Neural progenitor cell (in vitro differentiated cells): ENCODE measurements around the gene GTF2IRD1. TPM values are rescaled to one million over a fixed set of nuclear protein-coding genes. Genes with fewer than 3 reads are reported as not detected.

ENCODE experiments used
- DNase-seq: peaks from one replicate; pipeline ENCODE4 v3.0.0-alpha.2; 2016; ENCODE audit warnings: low spot score
- H2AFZ ChIP-seq: fragments of 200-600 bp; sonication (generic); replicated peaks from 2 replicates; pipeline ENCODE4 v1.6.1; 2016; ENCODE audit warnings: antibody characterized with exemption
- H3F3A ChIP-seq: fragments of 200-600 bp; sonication (generic); 2 replicates; pipeline ENCODE4 v1.6.1; 2016; ENCODE audit warnings: antibody characterized with exemption, low read depth
- H3K27ac ChIP-seq: fragments of 200-600 bp; sonication (generic); 2 replicates; pipeline ENCODE4 v1.5.1; 2016; ENCODE audit warnings: mild to moderate bottlenecking
- H3K27me3 ChIP-seq: fragments of 200-600 bp; sonication (generic); 2 replicates; pipeline ENCODE4 v1.6.1; 2016; ENCODE audit warnings: mild to moderate bottlenecking, moderate library complexity
- H3K36me3 ChIP-seq: fragments of 200-600 bp; sonication (generic); 2 replicates; pipeline ENCODE4 v1.5.1; 2016
- H3K4me1 ChIP-seq: fragments of 200-600 bp; sonication (generic); 2 replicates; pipeline ENCODE4 v1.6.1; 2016; ENCODE audit warnings: mixed run types
- H3K4me2 ChIP-seq: fragments of 200-600 bp; sonication (generic); 2 replicates; pipeline ENCODE4 v1.6.1; 2016
- H3K4me3 ChIP-seq: fragments of 200-600 bp; sonication (generic); 2 replicates; pipeline ENCODE4 v1.5.1; 2016
- H3K79me2 ChIP-seq: fragments of 200-600 bp; sonication (generic); 2 replicates; pipeline ENCODE4 v1.6.1; 2016; ENCODE audit warnings: low read depth
- H3K9ac ChIP-seq: fragments of 200-600 bp; sonication (generic); 2 replicates; pipeline ENCODE4 v1.6.1; 2016
- H3K9me3 ChIP-seq: fragments of 200-600 bp; sonication (generic); 2 replicates; pipeline ENCODE4 v1.5.1; 2016; ENCODE audit warnings: low read depth
- H4K20me1 ChIP-seq: fragments of 200-600 bp; sonication (generic); 2 replicates; pipeline ENCODE4 v1.6.1; 2016; ENCODE audit warnings: low read depth
- H3K27ac Mint-ChIP-seq: 3 replicates; pipeline ENCODE4 v1.8.0; 2021; ENCODE audit warnings: mixed read lengths
- H3K27me3 Mint-ChIP-seq: 2 replicates; pipeline ENCODE4 v1.8.0; 2022; ENCODE audit warnings: low read depth, mild to moderate bottlenecking, inconsistent platforms, moderate library complexity, mixed read lengths; ENCODE audit not compliant: insufficient read depth
- H3K36me3 Mint-ChIP-seq: 3 replicates; pipeline ENCODE4 v1.8.0; 2021; ENCODE audit warnings: mixed read lengths
- H3K4me1 Mint-ChIP-seq: 3 replicates; pipeline ENCODE4 v1.8.0; 2021; ENCODE audit warnings: mixed read lengths
- H3K4me3 Mint-ChIP-seq: 3 replicates; pipeline ENCODE4 v1.8.0; 2021; ENCODE audit warnings: mild to moderate bottlenecking, moderate library complexity, mixed read lengths
- H3K9me3 Mint-ChIP-seq: 3 replicates; pipeline ENCODE4 v1.8.0; 2020; ENCODE audit warnings: mixed read lengths
- EZH2 ChIP-seq: fragments of 200-600 bp; sonication (generic); IDR thresholded peaks from 2 replicates; pipeline ENCODE4 v1.6.1; 2017; ENCODE audit warnings: antibody characterized with exemption, mild to moderate bottlenecking, moderate library complexity
- EZH2phosphoT487 ChIP-seq: fragments of 200-600 bp; sonication (generic); IDR thresholded peaks from 2 replicates; pipeline ENCODE4 v1.6.1; 2017; ENCODE audit warnings: antibody characterized with exemption
- total RNA-seq: library from RNA; depleted of rRNA; stranded (reverse); fragments of >200 nt; gene quantifications from 2 replicates; pipeline ENCODE4 v1.2.3, GENCODE V29; 2015; ENCODE audit warnings: low replicate concordance
- TF ChIP-seq, protein P1 (sequence below): fragments of 200-600 bp; sonication (generic); IDR thresholded peaks from 2 replicates; pipeline ENCODE4 v1.5.1; 2017; ENCODE audit warnings: antibody characterized with exemption, mild to moderate bottlenecking

GTF2IRD1 gene
- total RNA-seq, 1 donor from 2014 or later, result 25.6 TPM

DNA sequence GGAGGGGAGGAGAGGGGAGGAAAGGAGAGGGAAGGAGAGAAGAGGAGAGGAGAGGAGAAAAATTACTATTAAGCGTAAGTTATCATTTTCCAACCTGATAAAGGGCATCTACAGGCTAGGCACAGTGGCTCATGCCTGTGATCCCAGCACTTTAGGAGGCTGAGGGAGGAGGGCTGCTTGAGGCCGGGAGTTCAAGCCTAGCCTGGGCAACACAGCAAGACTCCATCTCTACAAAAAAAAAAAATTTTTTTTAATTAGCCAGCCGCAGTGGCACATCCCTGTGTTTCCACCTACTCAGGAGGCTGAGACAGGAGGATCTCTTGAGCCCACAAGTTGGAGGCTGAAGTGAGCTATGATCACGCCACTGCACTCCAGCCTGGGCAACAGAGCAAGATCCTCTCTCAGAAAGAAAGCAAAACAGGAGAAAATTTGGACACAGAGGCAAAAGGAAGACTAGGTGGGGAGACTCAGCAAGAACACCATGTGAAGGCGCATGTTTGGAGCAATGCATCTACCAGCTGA lies 168.6 kb downstream of the GTF2IRD1 start:
- no peak for TF ChIP-seq EZH2phosphoT487
- TF ChIP-seq, protein P1, sequence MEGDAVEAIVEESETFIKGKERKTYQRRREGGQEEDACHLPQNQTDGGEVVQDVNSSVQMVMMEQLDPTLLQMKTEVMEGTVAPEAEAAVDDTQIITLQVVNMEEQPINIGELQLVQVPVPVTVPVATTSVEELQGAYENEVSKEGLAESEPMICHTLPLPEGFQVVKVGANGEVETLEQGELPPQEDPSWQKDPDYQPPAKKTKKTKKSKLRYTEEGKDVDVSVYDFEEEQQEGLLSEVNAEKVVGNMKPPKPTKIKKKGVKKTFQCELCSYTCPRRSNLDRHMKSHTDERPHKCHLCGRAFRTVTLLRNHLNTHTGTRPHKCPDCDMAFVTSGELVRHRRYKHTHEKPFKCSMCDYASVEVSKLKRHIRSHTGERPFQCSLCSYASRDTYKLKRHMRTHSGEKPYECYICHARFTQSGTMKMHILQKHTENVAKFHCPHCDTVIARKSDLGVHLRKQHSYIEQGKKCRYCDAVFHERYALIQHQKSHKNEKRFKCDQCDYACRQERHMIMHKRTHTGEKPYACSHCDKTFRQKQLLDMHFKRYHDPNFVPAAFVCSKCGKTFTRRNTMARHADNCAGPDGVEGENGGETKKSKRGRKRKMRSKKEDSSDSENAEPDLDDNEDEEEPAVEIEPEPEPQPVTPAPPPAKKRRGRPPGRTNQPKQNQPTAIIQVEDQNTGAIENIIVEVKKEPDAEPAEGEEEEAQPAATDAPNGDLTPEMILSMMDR, result no peak
- no peak for TF ChIP-seq EZH2
- no peaks in the 10 kb centered on the region for H3K36me3 ChIP-seq
- Mint-ChIP-seq H3K4me1 (peaks cover 25% of the 10 kb centered on the region), H3K27ac (no peak overlapping the region), H3K36me3 (no peaks in the 10 kb centered on the region), H3K9me3 (no peaks in the 10 kb centered on the region), H3K4me3 (no peak overlapping the region), H3K27me3 (peaks cover 7% of the 10 kb centered on the region)
- no peaks in the 10 kb centered on the region for H3K79me2 ChIP-seq
- H3K27ac ChIP-seq, result no peak overlapping the region
- H3K27me3 ChIP-seq, result no peaks in the 10 kb centered on the region
- H3K4me3 ChIP-seq, result no peak overlapping the region
- H4K20me1 ChIP-seq, result no peaks in the 10 kb centered on the region
- peaks cover 37% of the 10 kb centered on the region for H3F3A ChIP-seq
- no peak for DNase-seq
- no peak overlapping the region for H3K4me2 ChIP-seq
- peaks cover 22% of the 10 kb centered on the region for H3K4me1 ChIP-seq
- H3K9ac ChIP-seq, result no peak overlapping the region
- no peak overlapping the region for H2AFZ ChIP-seq
- H3K9me3 ChIP-seq, result no peaks in the 10 kb centered on the region

DNA sequence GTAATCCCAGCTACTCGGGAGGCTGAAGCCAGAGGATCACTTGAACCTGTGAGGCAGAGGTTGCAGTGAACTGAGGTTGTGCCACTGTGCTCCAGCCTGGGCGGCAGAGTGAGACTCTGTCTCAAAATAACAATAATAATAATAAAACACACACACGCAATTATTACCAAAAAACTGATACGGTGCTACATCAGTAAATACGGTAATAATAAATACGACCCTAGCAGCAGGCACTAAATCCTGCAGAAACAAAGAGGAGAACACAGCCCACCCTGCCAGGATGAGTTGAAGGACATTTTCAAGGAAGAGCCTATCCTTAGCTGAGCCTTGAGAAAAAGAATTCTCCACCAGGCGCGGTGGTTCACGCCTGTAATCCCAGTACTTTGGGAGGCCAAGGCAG lies 169.4 kb downstream of the GTF2IRD1 start:
- Histone ChIP-seq H3F3A (peaks cover 42% of the 10 kb centered on the region), H3K4me1 (peaks cover 22% of the 10 kb centered on the region), H3K36me3 (no peaks in the 10 kb centered on the region), H3K9me3 (no peaks in the 10 kb centered on the region), H3K79me2 (no peaks in the 10 kb centered on the region), H3K4me3 (no peak overlapping the region), H3K27me3 (no peaks in the 10 kb centered on the region), H3K9ac (no peak overlapping the region), H3K4me2 (no peak overlapping the region), H3K27ac (no peak overlapping the region), H4K20me1 (no peaks in the 10 kb centered on the region), H2AFZ (no peak overlapping the region)
- peaks cover 4% of the 10 kb centered on the region for H3K27me3 Mint-ChIP-seq
- no peaks in the 10 kb centered on the region for H3K9me3 Mint-ChIP-seq
- no peak overlapping the region for H3K4me3 Mint-ChIP-seq
- H3K4me1 Mint-ChIP-seq, result peaks cover 29% of the 10 kb centered on the region
- no peak for DNase-seq
- H3K36me3 Mint-ChIP-seq, result no peaks in the 10 kb centered on the region
- no peak for TF ChIP-seq EZH2
- TF ChIP-seq EZH2phosphoT487, result no peak
- TF ChIP-seq, protein P1, result no peak
- no peak overlapping the region for H3K27ac Mint-ChIP-seq

DNA sequence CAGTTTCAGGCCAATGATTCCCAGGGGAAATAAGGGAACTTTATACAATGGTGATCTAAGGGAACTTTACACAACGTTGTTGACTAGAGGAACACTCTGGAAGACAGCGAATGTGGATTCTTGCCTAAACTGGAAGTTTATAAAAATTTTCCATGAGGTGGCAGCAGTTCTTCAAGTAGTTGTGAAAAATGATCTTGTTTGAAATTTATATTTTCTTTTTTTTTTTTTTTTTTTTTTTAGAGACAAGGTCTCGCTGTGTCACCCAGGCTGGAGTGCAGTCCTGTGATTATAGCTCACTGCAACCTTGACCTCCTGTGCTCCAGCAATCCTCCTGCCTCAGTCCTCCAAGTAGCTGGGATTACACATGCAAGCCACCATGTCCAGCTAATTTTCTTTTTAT lies 171.7 kb downstream of the GTF2IRD1 start:
- Mint-ChIP-seq H3K4me1 (peaks cover 30% of the 10 kb centered on the region), H3K36me3 (no peaks in the 10 kb centered on the region), H3K27ac (no peak overlapping the region), H3K9me3 (no peaks in the 10 kb centered on the region), H3K27me3 (peaks cover 2% of the 10 kb centered on the region), H3K4me3 (no peak overlapping the region)
- TF ChIP-seq EZH2 (no peak), EZH2phosphoT487 (no peak)
- TF ChIP-seq, protein P1, result no peak
- DNase-seq, result no peak
- Histone ChIP-seq H3K79me2 (no peaks in the 10 kb centered on the region), H3K4me2 (no peak overlapping the region), H3K4me1 (peaks cover 16% of the 10 kb centered on the region), H2AFZ (no peak overlapping the region), H3K36me3 (no peaks in the 10 kb centered on the region), H3K27me3 (no peaks in the 10 kb centered on the region), H3K9me3 (no peaks in the 10 kb centered on the region), H3K4me3 (no peak overlapping the region), H3K27ac (no peak overlapping the region), H3K9ac (no peak overlapping the region), H4K20me1 (no peaks in the 10 kb centered on the region), H3F3A (peaks cover 45% of the 10 kb centered on the region)
